Stimulated activated CD4-positive, alpha-beta T cell treated with anti-CD3 and anti-CD28 coated beads, Interleukin-4, amount 100 ng/mL, for 4 hours (primary cell): ENCODE results near the gene SNX21.
A peak's percentile ranks its signal among the peaks of the same experiment; 100 is the strongest.
"Not testable (repeated sequence)": the region's sequence is repeated elsewhere in the genome, so short reads cannot be mapped to it uniquely, and the experiment has no call there.

Source experiments
- DNase-seq, 2 experiments: peaks; one replicate each; pipeline ENCODE4 v3.0.0-alpha.2; 2020

SNX21 gene

GRCh38 chr20:45823949-45824835 lies 9.4 kb upstream of the SNX21 start:
- DNase-seq = peak; percentile 46 to 48

GRCh38 chr20:45826381-45827019 lies 7.1 kb upstream of the SNX21 start:
- no peak for DNase-seq

- no peak for DNase-seq
Observed at GRCh38 chr20:45827030-45827652, 6.5 kb upstream of the SNX21 start, which contains the start of gene TNNC2. TNNC2 (minus strand) TSS chr20:45827312; CDS start chr20:45827248, 64 bp downstream.

- DNase-seq = no peak
Observed at GRCh38 chr20:45827712-45828111, 5.9 kb upstream of the SNX21 start.

- DNase-seq = no peak
Observed at GRCh38 chr20:45828589-45828988, 5.0 kb upstream of the SNX21 start.

GRCh38 chr20:45829673-45830106 lies 3.9 kb upstream of the SNX21 start:
- not testable (repeated sequence) for DNase-seq

GRCh38 chr20:45832619-45833018 lies 980 bp upstream of the SNX21 start:
- DNase-seq = no peak

- DNase-seq = peak; percentile 42 to 49
Observed at GRCh38 chr20:45833883-45834796, 541 bp downstream of the SNX21 start.

- no peak for DNase-seq
Observed at GRCh38 chr20:45834797-45835161, 1.2 kb downstream of the SNX21 start.

GRCh38 chr20:45835329-45835765 lies 1.7 kb downstream of the SNX21 start:
- no peak for DNase-seq

GRCh38 chr20:45835825-45836224 lies 2.2 kb downstream of the SNX21 start:
- DNase-seq = no peak

GRCh38 chr20:45836841-45837240 lies 3.2 kb downstream of the SNX21 start:
- no peak for DNase-seq

- no peak for DNase-seq
Observed at GRCh38 chr20:45840700-45841198, 7.2 kb downstream of the SNX21 start.

- no peak for DNase-seq
Observed at GRCh38 chr20:45841407-45842129, 8.0 kb downstream of the SNX21 start.

- DNase-seq = no peak
Observed at GRCh38 chr20:45842169-45842812, 8.7 kb downstream of the SNX21 start.

- no peak for DNase-seq
Observed at GRCh38 chr20:45843506-45843905, 9.9 kb downstream of the SNX21 start.

- no peak for DNase-seq
Observed at GRCh38 chr20:45845452-45845851, 11.9 kb downstream of the SNX21 start.

- DNase-seq = no peak
Observed at GRCh38 chr20:45848421-45848820, 14.8 kb downstream of the SNX21 start.

GRCh38 chr20:45848969-45849582 lies 15.5 kb downstream of the SNX21 start:
- no peak for DNase-seq

- no peak for DNase-seq
Observed at GRCh38 chr20:45850238-45850637, 16.6 kb downstream of the SNX21 start.

- DNase-seq = no peak
Observed at GRCh38 chr20:45850926-45851325, 17.3 kb downstream of the SNX21 start.
